IMR-90 (cell line): ENCODE measurements around the gene WHRN. TPM values are rescaled to one million over a fixed set of nuclear protein-coding genes. Genes with fewer than 3 reads are reported as not detected.

Experiments
- ATAC-seq: fragments of 200-7000 bp; cut with Tn5 transposase; 2 replicates; pipeline ENCODE4 v1.9.1; 2020; ENCODE audit warnings: low read depth, mild to moderate bottlenecking, moderate library complexity
- BruUV-seq: library from RNA; stranded (reverse); fragments of 400-500 nt; replicated peaks from 2 replicates; lab custom pipeline; 2021; lab: Mats Ljungman, UMichigan
- CTCF ChIA-PET: fragments of 300-600 bp; formaldehyde crosslinking; extraction: SDS; loops from one replicate; lab custom pipeline; 2021; ENCODE audit warnings: antibody characterized with exemption; lab: Yijun Ruan, JAX
- POLR2A ChIA-PET: fragments of 300-600 bp; sonication (Branson Sonifier 250); formaldehyde crosslinking; loops from one replicate; lab custom pipeline; 2022; ENCODE audit warnings: antibody characterized with exemption; ENCODE audit not compliant: unreplicated experiment; lab: Charles Lee
- DNase-seq: peaks from one replicate; pipeline ENCODE4 v3.0.0; 2013
- H2AFZ ChIP-seq: replicated peaks from 2 replicates; pipeline ENCODE3; 2013; ENCODE audit warnings: low read length, mild to moderate bottlenecking; ENCODE audit not compliant: poor library complexity
- H2AK5ac ChIP-seq: 2 replicates; pipeline ENCODE4 v1.6.1; 2013; ENCODE audit warnings: low read depth, low read length, inconsistent platforms
- H2AK9ac ChIP-seq: replicated peaks from 2 replicates; pipeline ENCODE3; 2013; ENCODE audit warnings: mild to moderate bottlenecking, low read depth, low read length, moderate library complexity; ENCODE audit not compliant: poor library complexity
- H2BK120ac ChIP-seq: 2 replicates; pipeline ENCODE4 v1.6.1; 2013; ENCODE audit warnings: low read depth, low read length, inconsistent platforms
- H2BK15ac ChIP-seq: 3 replicates; pipeline ENCODE4 v1.6.1; 2013; ENCODE audit warnings: low read depth, low read length, inconsistent platforms
- H2BK20ac ChIP-seq: 2 replicates; pipeline ENCODE4 v1.6.1; 2013; ENCODE audit warnings: low read depth, mild to moderate bottlenecking, inconsistent platforms, low read length, moderate library complexity
- H2BK5ac ChIP-seq: 2 replicates; pipeline ENCODE4 v1.6.1; 2013; ENCODE audit warnings: mild to moderate bottlenecking, low read depth, low read length, inconsistent platforms; ENCODE audit not compliant: poor library complexity, severe bottlenecking
- H3K14ac ChIP-seq: replicated peaks from 2 replicates; pipeline ENCODE4 v1.6.1; 2013; ENCODE audit warnings: low read depth, low read length, inconsistent platforms
- H3K18ac ChIP-seq: 2 replicates; pipeline ENCODE4 v1.6.1; 2013; ENCODE audit warnings: low read depth, low read length, control low read depth
- H3K23ac ChIP-seq: 2 replicates; pipeline ENCODE4 v1.6.1; 2013; ENCODE audit warnings: low read depth, low read length, inconsistent platforms
- H3K27ac ChIP-seq: 2 replicates; pipeline ENCODE4 v1.5.1; 2013; ENCODE audit warnings: mild to moderate bottlenecking, control low read depth, low read length; ENCODE audit not compliant: insufficient read depth
- H3K27me3 ChIP-seq: 2 replicates; pipeline ENCODE4 v1.6.1; 2013; ENCODE audit warnings: low read length; ENCODE audit not compliant: control insufficient read depth, insufficient read depth
- H3K36me3 ChIP-seq: 2 replicates; pipeline ENCODE4 v1.6.1; 2013; ENCODE audit warnings: low read length, mixed read lengths; ENCODE audit not compliant: control insufficient read depth, insufficient read depth
- H3K4ac ChIP-seq: 2 replicates; pipeline ENCODE4 v1.6.1; 2013; ENCODE audit warnings: low read depth, low read length, inconsistent platforms
- H3K4me1 ChIP-seq: 2 replicates; pipeline ENCODE4 v1.6.1; 2013; ENCODE audit warnings: low read length, mixed read lengths; ENCODE audit not compliant: control insufficient read depth, insufficient read depth
- H3K4me2 ChIP-seq: 2 replicates; pipeline ENCODE4 v1.6.1; 2013; ENCODE audit warnings: low read depth, mild to moderate bottlenecking, control low read depth, low read length, moderate library complexity
- H3K4me3 ChIP-seq: 2 replicates; pipeline ENCODE4 v1.5.1; 2013; ENCODE audit warnings: low read depth, mild to moderate bottlenecking, control low read depth, low read length, moderate library complexity; ENCODE audit not compliant: insufficient read depth
- H3K56ac ChIP-seq: 2 replicates; pipeline ENCODE4 v1.6.1; 2013; ENCODE audit warnings: low read length, inconsistent platforms; ENCODE audit not compliant: insufficient read depth; ENCODE audit errors: extremely low read depth
- H3K79me1 ChIP-seq, 2 experiments: 2 replicates each; pipeline ENCODE4 v1.6.1; 2013; ENCODE audit warnings: low read length in 2 of 2, inconsistent platforms in 1 of 2, low read depth in 1 of 2
- H3K9ac ChIP-seq: 2 replicates; pipeline ENCODE4 v1.6.1; 2013; ENCODE audit warnings: low read depth, low read length, control low read depth
- H3K9me1 ChIP-seq: 2 replicates; pipeline ENCODE4 v1.6.1; 2013; ENCODE audit warnings: low read length, inconsistent platforms; ENCODE audit not compliant: insufficient read depth
- H3K9me3 ChIP-seq: 2 replicates; pipeline ENCODE4 v1.6.1; 2013; ENCODE audit warnings: low read length; ENCODE audit not compliant: control insufficient read depth, insufficient read depth
- H4K20me1 ChIP-seq: 2 replicates; pipeline ENCODE4 v1.6.1; 2013; ENCODE audit warnings: low read length, inconsistent platforms; ENCODE audit not compliant: insufficient read depth
- H4K5ac ChIP-seq: 2 replicates; pipeline ENCODE4 v1.6.1; 2013; ENCODE audit warnings: mild to moderate bottlenecking, low read depth, low read length, control low read depth
- H4K8ac ChIP-seq, 2 experiments: 2 replicates each; pipeline ENCODE4 v1.6.1; 2013; ENCODE audit warnings: low read depth in 2 of 2, low read length in 2 of 2, control low read depth in 1 of 2, inconsistent platforms in 1 of 2
- H4K91ac ChIP-seq: 2 replicates; pipeline ENCODE4 v1.6.1; 2013; ENCODE audit warnings: low read depth, low read length, inconsistent platforms; ENCODE audit not compliant: insufficient read depth
- BHLHE40 ChIP-seq: fragments of 150-350 bp; IDR thresholded peaks from 2 replicates; pipeline ENCODE4 v1.6.1; 2016; ENCODE audit warnings: mild to moderate bottlenecking, low read depth, low read length
- MAFK ChIP-seq: IDR thresholded peaks from 2 replicates; pipeline ENCODE4 v1.6.1; 2012; ENCODE audit warnings: low read depth, low read length, improper control_type of control experiment
- MAZ ChIP-seq: IDR thresholded peaks from 2 replicates; pipeline ENCODE4 v1.6.1; 2012; ENCODE audit warnings: low read depth, mild to moderate bottlenecking, low read length, improper control_type of control experiment, moderate library complexity, borderline replicate concordance
- MXI1 ChIP-seq: IDR thresholded peaks from 2 replicates; pipeline ENCODE4 v1.6.1; 2012; ENCODE audit warnings: low read depth, mild to moderate bottlenecking, low read length, moderate library complexity, borderline replicate concordance
- RAD21 ChIP-seq: IDR thresholded peaks from 2 replicates; pipeline ENCODE4 v1.6.1; 2012; ENCODE audit warnings: low read length, improper control_type of control experiment
- WGBS, 2 experiments: methylation state at CpG; one replicate each; pipeline versions ENCODE4 v1.1.5 to v1.1.7; 2013; ENCODE audit warnings: missing lambda C conversion rate in 2 of 2; ENCODE audit not compliant: insufficient read length in 1 of 2; ENCODE audit errors: extremely low coverage in 2 of 2; 5-methylcytosine and 5-hydroxymethylcytosine counted together
- dilution Hi-C: fragments of 300-500 bp; cut with HindIII; formaldehyde crosslinking; loops from one replicate; pipeline ENCODE4 v1.14.3; 2018; ENCODE audit warnings: low sequenced_read_pairs; ENCODE audit not compliant: unreplicated experiment
- in situ Hi-C: fragments of 300-500 bp; cut with MboI; formaldehyde crosslinking; loops from 3 replicates; pipeline ENCODE4 v1.14.3; 2019; ENCODE audit warnings: low sequenced_read_pairs, inconsistent platforms, mixed read lengths
- intact Hi-C: fragments of 100-400 bp; cut with micrococcal nuclease; formaldehyde crosslinking; loops from 2 replicates; pipeline ENCODE4 v1.10.0; 2022
- polyA plus RNA-seq, 3 experiments: library from polyadenylated mRNA; depleted of rRNA; stranded (reverse); fragments of >200 nt; gene quantifications; 2 replicates each; pipeline ENCODE4 v1.2.3, GENCODE V29; 2012; ENCODE audit warnings: low replicate concordance in 1 of 3
- total RNA-seq: library from RNA; depleted of rRNA; stranded (reverse); fragments of >200 nt; gene quantifications from 2 replicates; pipeline ENCODE4 v1.2.3, GENCODE V29; 2012

WHRN gene
- total and polyA plus RNA-seq, 2 of the 4 experiments (the other 2 are of a cell fraction) = 0.18 to 2.6 TPM

DNA sequence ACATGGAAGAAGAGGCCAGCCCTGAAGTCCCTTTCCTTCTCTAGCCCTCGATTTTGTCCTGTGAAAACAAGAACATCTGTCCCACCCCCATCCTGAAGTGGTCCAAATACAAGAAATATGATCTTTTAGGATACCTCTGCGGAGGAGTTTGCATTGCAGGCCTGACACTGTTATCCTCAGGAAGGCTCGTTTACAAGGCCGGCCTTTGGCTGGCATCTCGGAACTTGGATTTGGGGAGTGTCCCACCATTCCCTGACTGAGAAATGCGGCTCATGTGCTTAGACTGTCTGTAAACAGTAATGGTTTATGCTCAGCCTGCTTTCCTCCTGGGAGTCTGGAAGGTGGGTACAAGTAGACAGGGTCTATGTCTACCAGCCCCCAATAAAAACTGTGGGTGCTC lies 26.4 kb downstream of the WHRN start:
- Histone ChIP-seq H3K4me2 (no peak overlapping the region), H3K79me1 (no peaks in the 10 kb centered on the region), H3K36me3 (no peaks in the 10 kb centered on the region), H3K23ac (no peak overlapping the region), H3K9ac (no peak overlapping the region), H3K4me1 (no peaks in the 10 kb centered on the region), H4K91ac (no peak overlapping the region), H3K9me1 (peaks cover 5% of the 10 kb centered on the region; the same call in 1 of the 2 replicates), H3K14ac (no peak overlapping the region), H4K8ac (no peak overlapping the region), H3K4me3 (no peak overlapping the region), H2BK15ac (no peak overlapping the region), H2AK9ac (no peak overlapping the region), H4K20me1 (no peaks in the 10 kb centered on the region), H3K56ac (no peak overlapping the region), H3K4ac (no peak overlapping the region), H2BK20ac (no peak overlapping the region), H3K18ac (no peak overlapping the region), H2BK5ac (no peak overlapping the region), H3K9me3 (no peaks in the 10 kb centered on the region), H3K27ac (no peak overlapping the region), H3K27me3 (peaks cover 4% of the 10 kb centered on the region; the same call in 1 of the 2 replicates), H2BK120ac (no peak overlapping the region), H2AFZ (no peak overlapping the region), H2AK5ac (no peak overlapping the region), H4K5ac (no peak overlapping the region)
- no CpG with 5 or more reads among the region's 6 CpGs for WGBS, 2 experiments
- ATAC-seq = no peak
- TF ChIP-seq RAD21 (no peak), MXI1 (no peak), MAZ (no peak), BHLHE40 (no peak), MAFK (no peak)
- no peak for DNase-seq
- CTCF ChIA-PET = interaction anchor here (0.7 kb wide), 1 partner anchor 156 kb away, joined by 3 read pairs; no protein-coding TSS in a partner anchor
- dilution Hi-C loops (no loop called here), intact Hi-C loops (no loop called here), in situ Hi-C loops (no loop called here)
- POLR2A ChIA-PET = no interaction called here
- BruUV-seq = no TSS peak
